Endothelial cell of umbilical vein (primary cell): Measurements from ENCODE around the gene TTC34. TPM values are rescaled to one million over a fixed set of nuclear protein-coding genes. Genes with fewer than 3 reads are reported as not detected.

Experiments used
- BruUV-seq: library from RNA; stranded (reverse); fragments of 400-500 nt; replicated peaks from 2 replicates; lab custom pipeline; 2021; lab: Mats Ljungman, UMichigan
- CTCF ChIA-PET: fragments of 300-600, 350-600 bp; sonication (Branson Sonifier 250); formaldehyde crosslinking; loops from one replicate; lab custom pipeline; 2021; ENCODE audit warnings: antibody characterized with exemption, inconsistent platforms; lab: Charles Lee
- POLR2A ChIA-PET: fragments of 300-600, 350-600 bp; sonication (Branson Sonifier 250); formaldehyde crosslinking; loops from one replicate; lab custom pipeline; 2021; ENCODE audit warnings: antibody characterized with exemption, inconsistent platforms; lab: Charles Lee
- DNase-seq: peaks from one replicate; pipeline ENCODE4 v3.0.0-alpha.2; 2011; ENCODE audit warnings: low read depth, low spot score
- FAIRE-seq: peaks from 2 replicates; lab custom pipeline; 2011; peaks lifted over from hg19 to GRCh38; lab: Jason Lieb, UNC
- H2AFZ ChIP-seq: 2 replicates; pipeline ENCODE4 v1.6.0; 2012; ENCODE audit warnings: low read depth, low read length, control low read depth, inconsistent platforms
- H3K27ac ChIP-seq: 2 replicates; pipeline ENCODE4 v1.5.1; 2011; ENCODE audit warnings: low read depth, mild to moderate bottlenecking, control low read depth, low read length, moderate library complexity; ENCODE audit not compliant: insufficient read depth
- H3K27me3 ChIP-seq, 2 experiments: 2 replicates each; pipeline versions ENCODE4 v1.6.0 to v1.6.1; 2011; ENCODE audit warnings: low read length in 2 of 2, mixed read lengths in 1 of 2; ENCODE audit not compliant: control insufficient read depth in 2 of 2, insufficient read depth in 2 of 2
- H3K36me3 ChIP-seq, 2 experiments: 2 replicates in 1 of 2; 3 replicates in 1 of 2; pipeline ENCODE4 v1.5.1; 2011; ENCODE audit warnings: low read length in 2 of 2, mild to moderate bottlenecking in 1 of 2, moderate library complexity in 1 of 2; ENCODE audit not compliant: control insufficient read depth in 2 of 2, insufficient read depth in 2 of 2; ENCODE audit errors: extremely low read depth in 1 of 2
- H3K4me1 ChIP-seq: 3 replicates; pipeline ENCODE4 v1.5.1; 2011; ENCODE audit warnings: mild to moderate bottlenecking, low read length; ENCODE audit not compliant: control insufficient read depth, insufficient read depth; ENCODE audit errors: extremely low read depth
- H3K4me2 ChIP-seq: 2 replicates; pipeline ENCODE4 v1.6.1; 2011; ENCODE audit warnings: low read length, control low read depth, mixed read lengths; ENCODE audit not compliant: insufficient read depth
- H3K4me3 ChIP-seq, 3 experiments: fragments of 200-600 bp in 1 of 3; sonication (generic), shearing (Covaris generic) in 1 of 3; replicated peaks in 1 of 3; 2 replicates each; pipeline ENCODE4 v1.5.1; 2011 to 2016; ENCODE audit warnings: control low read depth in 3 of 3, low read length in 3 of 3, mild to moderate bottlenecking in 2 of 3, inconsistent platforms in 1 of 3, low read depth in 1 of 3, moderate library complexity in 1 of 3; ENCODE audit not compliant: insufficient read depth in 1 of 3
- H3K79me2 ChIP-seq: 2 replicates; pipeline ENCODE4 v1.6.0; 2012; ENCODE audit warnings: low read length, inconsistent platforms; ENCODE audit not compliant: control insufficient read depth, insufficient read depth
- H3K9ac ChIP-seq: replicated peaks from 2 replicates; pipeline ENCODE3; 2011; ENCODE audit warnings: low read length, control low read depth; ENCODE audit not compliant: insufficient read depth; ENCODE audit errors: extremely low read depth
- H3K9me1 ChIP-seq: replicated peaks from 3 replicates; pipeline ENCODE4 v1.6.0; 2011; ENCODE audit warnings: mild to moderate bottlenecking, low read length; ENCODE audit not compliant: control insufficient read depth, insufficient read depth; ENCODE audit errors: extremely low read depth
- H3K9me3 ChIP-seq: replicated peaks from 2 replicates; pipeline ENCODE4 v1.5.1; 2012; ENCODE audit warnings: low read length, inconsistent platforms; ENCODE audit not compliant: control insufficient read depth, insufficient read depth
- H4K20me1 ChIP-seq: replicated peaks from 2 replicates; pipeline ENCODE3; 2011; ENCODE audit warnings: mild to moderate bottlenecking, low read length; ENCODE audit not compliant: control insufficient read depth, insufficient read depth; ENCODE audit errors: extremely low read depth
- CTCF ChIP-seq, 2 donors: IDR thresholded peaks; 1 replicate in 1 of 2; 2 replicates in 1 of 2; pipeline ENCODE4 v1.5.1; 2011; ENCODE audit warnings: low read length in 2 of 2, mild to moderate bottlenecking in 2 of 2, moderate library complexity in 2 of 2, control low read depth in 1 of 2, inconsistent platforms in 1 of 2, low read depth in 1 of 2; ENCODE audit not compliant: insufficient read depth in 1 of 2; ENCODE audit errors: extremely low read depth in 1 of 2
- EZH2 ChIP-seq: IDR thresholded peaks from 2 replicates; pipeline ENCODE4 v1.6.1; 2012; ENCODE audit warnings: borderline replicate concordance, low read depth, mild to moderate bottlenecking, moderate library complexity, low read length, inconsistent platforms; ENCODE audit not compliant: severe bottlenecking
- FOS ChIP-seq: IDR thresholded peaks from 2 replicates; pipeline ENCODE4 v1.6.1; 2011; ENCODE audit warnings: mild to moderate bottlenecking, low read length, moderate library complexity, borderline replicate concordance; ENCODE audit not compliant: insufficient read depth
- GATA2 ChIP-seq: IDR thresholded peaks from 2 replicates; pipeline ENCODE4 v1.7.0; 2011; ENCODE audit warnings: low read depth, mild to moderate bottlenecking, moderate library complexity, mixed read lengths, low read length; ENCODE audit not compliant: insufficient read length, insufficient read depth
- JUN ChIP-seq: IDR thresholded peaks from 2 replicates; pipeline ENCODE4 v1.6.1; 2011; ENCODE audit warnings: borderline replicate concordance, low read depth; ENCODE audit not compliant: insufficient read length, insufficient read depth
- MAX ChIP-seq: IDR thresholded peaks from 2 replicates; pipeline ENCODE4 v1.6.1; 2011; ENCODE audit not compliant: insufficient read depth, insufficient read length
- MYC ChIP-seq: IDR thresholded peaks from one replicate; pipeline ENCODE4 v1.6.1; 2011; ENCODE audit warnings: mild to moderate bottlenecking, low read depth, low read length
- POLR2A ChIP-seq: IDR thresholded peaks from 2 replicates; pipeline ENCODE4 v1.6.1; 2012; ENCODE audit warnings: low read depth, mild to moderate bottlenecking, control low read depth, low read length
- POLR2AphosphoS5 ChIP-seq: IDR thresholded peaks from 2 replicates; pipeline ENCODE4 v1.6.1; 2012; ENCODE audit warnings: low read depth, mild to moderate bottlenecking, control low read depth, low read length, moderate library complexity; ENCODE audit not compliant: insufficient read depth
- dilution Hi-C: fragments of 300-500 bp; cut with MboI; formaldehyde crosslinking; loops from one replicate; pipeline ENCODE4 v1.15.0; 2019; ENCODE audit warnings: low sequenced_read_pairs; ENCODE audit not compliant: extremely low pct_ligation_motif_present
- intact Hi-C: fragments of 100-400 bp; cut with micrococcal nuclease; formaldehyde crosslinking; loops from one replicate; pipeline ENCODE4 v1.10.0; 2022
- polyA plus RNA-seq, 4 experiments: library from polyadenylated mRNA; depleted of rRNA in 3 of 4; stranded (reverse) in 3 of 4; unstranded in 1 of 4; fragments of >200 nt; gene quantifications; 2 replicates each; pipeline versions ENCODE4 v1.2.1 to v1.2.3, GENCODE V29; 2011 to 2012; ENCODE audit warnings: missing spikeins in 1 of 4
- total RNA-seq: library from RNA; stranded (reverse); gene quantifications from 2 replicates; pipeline ENCODE4 v1.2.3, GENCODE V29; 2021

Gene TTC34
- total and polyA plus RNA-seq, 2 donors (not counting 3 experiments of a cell fraction or from before 2014, with no cell fraction given), result 0.08 to 0.77 TPM

- intact Hi-C loops, result no loop called here
- BruUV-seq, result no TSS peak
Observed at GRCh38 chr1:2788506-2789163, 12.9 kb downstream of the TTC34 start.

GRCh38 chr1:2787163-2787911 lies 14.2 kb downstream of the TTC34 start:
- Histone ChIP-seq H3K79me2 (no peaks in the 10 kb centered on the region), H3K27me3 (peaks cover 0 to 2% of the 10 kb centered on the region in 2 experiments), H3K27ac (no peak overlapping the region), H3K4me2 (no peak overlapping the region), H3K9me3 (no peaks in the 10 kb centered on the region), H3K4me1 (no peaks in the 10 kb centered on the region), H3K9ac (no peak overlapping the region), H3K4me3 (no peak overlapping the region), H4K20me1 (no peaks in the 10 kb centered on the region), H3K36me3 (no peaks in the 10 kb centered on the region), H3K9me1 (no peaks in the 10 kb centered on the region), H2AFZ (no peak overlapping the region)
- CTCF ChIA-PET, result interaction anchor here (0.7 kb wide), 1 partner anchor 231 kb away, joined by 3 read pairs; the partner anchor contains the start of gene TNFRSF14
- intact Hi-C loops (no loop called here), dilution Hi-C loops (no loop called here)
- no peak for DNase-seq
- TF ChIP-seq EZH2 (no peak), FOS (no peak), POLR2A (no peak), MAX (no peak), MYC (no peak), POLR2AphosphoS5 (no peak), JUN (no peak), CTCF (IDR thresholded peaks at IDR 0.05; ENCODE audit: extremely low read depth in 1 of 2, insufficient read depth in 1 of 2, low read depth in 1 of 2, low read length in 2 of 2) (no peak), GATA2 (no peak)
- POLR2A ChIA-PET, result no interaction called here
- no peak for FAIRE-seq
- no TSS peak for BruUV-seq

More at GRCh38 chr1:2788506-2789163, 12.9 kb downstream of the TTC34 start:
- peaks cover 0 to 2% of the 10 kb centered on the region in 2 experiments for H3K27me3 ChIP-seq
- dilution Hi-C loops, result no loop called here
- no peaks in the 10 kb centered on the region for H3K4me1 ChIP-seq
- H3K4me3 ChIP-seq, result no peak overlapping the region
- FAIRE-seq (no peak), DNase-seq (no peak)
- no peak for TF ChIP-seq JUN
- no peak for TF ChIP-seq MYC
- no peak overlapping the region for H3K9ac ChIP-seq
- no peaks in the 10 kb centered on the region for H3K9me1 ChIP-seq
- no peaks in the 10 kb centered on the region for H4K20me1 ChIP-seq
- no peak overlapping the region for H2AFZ ChIP-seq
- no peaks in the 10 kb centered on the region for H3K36me3 ChIP-seq
- POLR2A ChIA-PET, result no interaction called here
- CTCF ChIA-PET, result no interaction called here
- H3K27ac ChIP-seq, result no peak overlapping the region
- no peak overlapping the region for H3K4me2 ChIP-seq
- no peaks in the 10 kb centered on the region for H3K9me3 ChIP-seq
- H3K79me2 ChIP-seq, result no peaks in the 10 kb centered on the region
